HG03135 (cell line): ENCODE results near the gene PCDHGA6.
"Not testable (repeated sequence)": the region's sequence is repeated elsewhere in the genome, so short reads cannot be mapped to it uniquely, and the experiment has no call there.

Source experiments
- ATAC-seq: cut with Tn5 transposase; IDR thresholded peaks from one replicate; pipeline ENCODE4 v1.9.1; 2021; ENCODE audit warnings: mild to moderate bottlenecking, moderate library complexity; ENCODE audit not compliant: unreplicated experiment

Gene PCDHGA6

DNA sequence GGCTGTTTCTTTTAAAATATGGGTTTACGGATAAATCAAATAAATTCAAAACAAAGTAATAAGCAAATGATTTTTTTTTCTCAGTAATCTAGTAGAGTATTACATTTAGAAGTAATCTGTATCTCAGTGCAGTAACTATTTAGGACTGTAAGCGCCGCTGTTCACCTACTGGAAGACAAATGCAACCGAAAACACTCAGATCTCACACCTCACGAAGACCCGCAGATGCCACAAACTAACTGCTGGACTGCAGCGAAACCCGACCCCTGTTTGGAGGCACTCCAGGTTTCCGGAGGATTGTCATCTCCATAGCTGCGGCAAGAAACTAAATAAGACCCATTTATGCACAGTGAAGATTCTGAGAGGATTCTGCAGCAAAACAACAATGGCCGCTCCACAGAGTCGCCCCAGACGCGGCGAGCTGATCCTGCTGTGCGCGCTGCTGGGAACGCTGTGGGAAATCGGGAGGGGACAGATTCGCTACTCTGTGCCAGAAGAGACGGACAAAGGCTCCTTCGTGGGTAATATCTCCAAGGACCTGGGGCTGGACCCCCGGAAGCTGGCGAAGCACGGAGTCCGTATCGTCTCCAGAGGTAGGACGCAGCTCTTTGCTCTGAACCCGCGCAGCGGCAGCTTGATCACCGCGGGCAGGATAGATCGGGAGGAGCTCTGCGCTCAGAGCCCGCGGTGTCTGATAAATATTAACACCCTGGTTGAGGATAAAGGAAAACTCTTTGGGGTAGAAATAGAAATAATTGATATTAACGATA lies 18.9 kb downstream of the PCDHGA6 start, which contains the start of gene PCDHGA8:
Gene PCDHGA8 (plus strand): TSS at position 205 of the 770 bp plus-strand sequence. CDS start 181 bp downstream, at position 386.
- no peak for ATAC-seq

DNA sequence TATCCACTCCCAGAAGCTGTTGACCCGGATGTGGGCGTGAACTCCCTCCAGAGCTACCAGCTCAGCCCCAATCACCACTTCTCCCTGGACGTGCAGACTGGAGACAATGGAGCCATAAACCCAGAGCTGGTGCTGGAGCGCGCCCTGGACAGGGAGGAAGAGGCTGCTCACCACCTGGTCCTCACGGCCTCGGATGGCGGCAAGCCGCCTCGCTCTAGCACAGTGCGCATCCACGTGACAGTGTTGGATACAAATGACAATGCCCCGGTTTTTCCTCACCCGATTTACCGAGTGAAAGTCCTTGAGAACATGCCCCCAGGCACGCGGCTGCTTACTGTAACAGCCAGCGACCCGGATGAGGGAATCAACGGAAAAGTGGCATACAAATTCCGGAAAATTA lies 19.6 kb downstream of the PCDHGA6 start:
- ATAC-seq = no peak

DNA sequence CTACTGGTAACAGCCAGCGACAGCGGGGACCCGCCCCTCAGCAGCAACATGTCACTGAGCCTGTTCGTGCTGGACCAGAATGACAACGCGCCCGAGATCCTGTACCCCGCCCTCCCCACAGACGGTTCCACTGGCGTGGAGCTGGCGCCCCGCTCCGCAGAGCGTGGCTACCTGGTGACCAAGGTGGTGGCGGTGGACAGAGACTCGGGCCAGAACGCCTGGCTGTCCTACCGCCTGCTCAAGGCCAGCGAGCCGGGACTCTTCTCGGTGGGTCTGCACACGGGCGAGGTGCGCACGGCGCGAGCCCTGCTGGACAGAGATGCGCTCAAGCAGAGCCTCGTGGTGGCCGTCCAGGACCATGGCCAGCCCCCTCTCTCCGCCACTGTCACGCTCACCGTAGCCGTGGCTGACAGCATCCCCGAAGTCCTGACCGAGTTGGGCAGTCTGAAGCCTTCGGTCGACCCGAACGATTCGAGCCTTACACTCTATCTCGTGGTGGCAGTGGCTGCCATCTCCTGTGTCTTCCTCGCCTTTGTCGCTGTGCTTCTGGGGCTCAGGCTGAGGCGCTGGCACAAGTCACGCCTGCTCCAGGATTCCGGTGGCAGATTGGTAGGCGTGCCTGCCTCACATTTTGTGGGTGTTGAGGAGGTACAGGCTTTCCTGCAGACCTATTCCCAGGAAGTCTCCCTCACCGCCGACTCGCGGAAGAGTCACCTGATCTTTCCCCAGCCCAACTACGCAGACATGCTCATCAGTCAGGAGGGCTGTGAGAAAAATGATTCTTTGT lies 20.9 kb downstream of the PCDHGA6 start:
- ATAC-seq = not testable (repeated sequence)

DNA sequence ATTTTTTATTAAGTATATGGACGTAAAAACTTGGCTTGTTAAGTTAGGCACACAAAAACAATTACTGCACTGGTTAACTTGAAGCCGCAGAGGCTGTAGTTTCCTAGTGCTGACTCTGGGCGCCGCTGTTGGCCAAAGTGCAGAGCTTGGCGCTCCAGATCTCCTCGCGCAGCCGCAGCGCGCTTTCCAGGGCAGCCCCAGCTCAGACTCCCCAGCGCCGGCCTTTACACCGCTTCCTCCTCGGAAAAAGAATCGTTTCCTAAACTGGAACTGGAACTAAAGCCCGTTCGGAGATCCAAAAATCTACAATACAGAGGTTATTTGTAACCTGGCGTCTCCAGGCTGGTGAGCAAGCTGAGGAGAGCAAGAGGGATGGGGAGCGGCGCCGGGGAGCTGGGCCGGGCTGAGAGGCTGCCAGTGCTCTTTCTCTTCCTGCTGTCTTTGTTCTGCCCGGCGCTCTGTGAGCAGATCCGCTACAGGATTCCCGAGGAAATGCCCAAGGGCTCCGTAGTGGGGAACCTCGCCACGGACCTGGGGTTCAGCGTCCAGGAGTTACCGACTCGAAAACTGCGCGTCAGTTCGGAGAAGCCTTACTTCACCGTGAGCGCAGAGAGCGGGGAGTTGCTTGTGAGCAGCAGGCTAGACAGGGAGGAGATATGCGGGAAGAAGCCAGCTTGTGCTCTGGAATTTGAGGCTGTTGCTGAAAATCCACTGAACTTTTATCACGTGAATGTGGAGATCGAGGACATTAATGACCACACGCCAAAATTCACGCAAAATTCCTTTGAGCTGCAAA lies 24.3 kb downstream of the PCDHGA6 start, which contains the start of gene PCDHGB5:
Gene PCDHGB5 (plus strand): TSS at position 192 of the 796 bp plus-strand sequence. CDS start 181 bp downstream, at position 373.
- peak; percentile 75 for ATAC-seq

DNA sequence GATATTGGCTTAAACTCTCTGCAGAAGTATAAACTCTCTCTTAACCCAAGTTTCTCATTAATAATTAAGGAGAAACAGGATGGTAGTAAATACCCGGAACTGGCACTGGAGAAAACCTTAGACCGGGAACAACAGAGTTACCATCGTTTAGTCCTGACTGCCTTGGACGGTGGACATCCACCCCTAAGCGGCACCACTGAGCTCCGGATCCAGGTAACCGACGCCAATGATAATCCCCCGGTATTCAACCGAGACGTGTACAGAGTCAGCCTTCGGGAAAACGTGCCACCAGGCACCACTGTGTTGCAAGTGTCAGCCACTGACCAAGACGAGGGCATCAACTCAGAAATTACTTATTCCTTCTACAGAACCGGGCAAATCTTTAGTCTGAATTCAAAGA lies 24.9 kb downstream of the PCDHGA6 start:
- ATAC-seq = no peak

DNA sequence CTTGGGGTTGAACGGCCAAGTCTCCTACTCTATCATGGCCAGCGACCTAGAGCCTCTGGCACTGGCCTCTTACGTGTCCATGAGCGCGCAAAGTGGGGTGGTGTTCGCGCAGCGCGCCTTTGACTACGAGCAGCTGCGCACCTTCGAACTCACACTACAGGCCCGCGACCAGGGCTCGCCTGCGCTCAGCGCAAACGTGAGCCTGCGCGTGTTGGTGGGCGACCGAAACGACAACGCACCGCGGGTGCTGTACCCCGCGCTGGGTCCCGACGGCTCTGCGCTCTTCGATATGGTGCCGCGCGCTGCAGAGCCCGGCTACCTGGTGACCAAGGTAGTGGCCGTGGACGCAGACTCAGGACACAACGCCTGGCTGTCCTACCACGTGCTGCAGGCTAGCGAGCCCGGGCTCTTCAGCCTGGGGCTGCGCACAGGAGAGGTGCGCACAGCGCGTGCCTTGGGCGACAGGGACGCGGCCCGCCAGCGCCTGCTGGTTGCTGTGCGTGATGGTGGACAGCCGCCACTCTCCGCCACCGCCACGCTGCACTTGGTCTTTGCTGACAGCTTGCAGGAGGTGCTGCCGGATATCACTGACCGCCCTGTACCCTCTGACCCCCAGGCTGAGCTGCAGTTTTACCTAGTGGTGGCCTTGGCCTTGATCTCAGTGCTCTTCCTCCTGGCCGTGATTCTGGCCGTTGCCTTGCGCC lies 26.0 kb downstream of the PCDHGA6 start:
- no peak for ATAC-seq

DNA sequence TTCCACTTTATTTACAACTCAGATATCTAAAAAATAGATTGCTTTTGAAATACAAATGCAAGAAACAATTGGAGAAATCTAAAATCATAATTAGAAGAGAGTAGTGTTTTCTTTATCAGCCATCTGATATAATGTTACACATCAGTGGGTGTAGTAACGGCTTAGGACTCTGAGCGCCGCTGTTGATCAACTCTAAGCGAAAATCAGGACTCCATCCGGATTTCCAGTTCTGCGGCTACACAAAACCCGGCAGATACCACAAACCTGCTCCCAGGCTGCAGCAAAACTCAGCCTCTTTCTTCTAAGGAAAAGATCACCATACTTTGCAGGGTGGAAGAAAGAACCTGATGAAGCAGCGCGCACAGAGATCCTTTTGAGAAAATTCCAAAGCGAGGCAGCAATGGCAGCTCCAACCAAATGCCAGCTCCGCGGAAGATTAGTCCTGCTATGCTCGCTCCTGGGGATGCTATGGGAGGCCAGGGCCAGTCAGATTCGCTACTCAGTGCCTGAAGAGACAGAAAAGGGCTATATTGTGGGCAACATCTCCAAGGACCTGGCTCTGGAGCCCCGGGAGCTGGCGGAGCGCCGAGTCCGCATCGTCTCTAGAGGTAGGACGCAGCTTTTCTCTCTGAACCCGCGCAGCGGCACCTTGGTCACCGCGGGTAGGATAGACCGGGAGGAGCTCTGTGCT lies 29.0 kb downstream of the PCDHGA6 start, which contains the start of gene PCDHGA9:
Gene PCDHGA9 (plus strand): TSS at position 226 of the 691 bp plus-strand sequence. CDS start 175 bp downstream, at position 401.
- no peak for ATAC-seq

DNA sequence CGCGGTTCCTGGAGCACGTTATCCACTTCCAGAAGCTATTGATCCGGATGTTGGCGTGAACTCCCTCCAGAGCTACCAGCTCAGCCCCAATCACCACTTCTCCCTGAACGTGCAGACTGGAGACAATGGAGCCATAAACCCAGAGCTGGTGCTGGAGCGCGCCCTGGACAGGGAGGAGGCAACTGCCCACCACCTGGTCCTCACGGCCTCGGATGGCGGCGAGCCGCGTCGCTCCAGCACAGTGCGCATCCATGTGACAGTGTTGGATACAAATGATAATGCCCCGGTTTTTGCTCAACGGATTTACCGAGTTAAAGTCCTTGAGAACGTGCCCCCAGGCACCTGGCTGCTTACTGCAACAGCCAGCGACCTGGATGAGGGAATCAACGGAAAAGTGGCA lies 29.7 kb downstream of the PCDHGA6 start:
- no peak for ATAC-seq

DNA sequence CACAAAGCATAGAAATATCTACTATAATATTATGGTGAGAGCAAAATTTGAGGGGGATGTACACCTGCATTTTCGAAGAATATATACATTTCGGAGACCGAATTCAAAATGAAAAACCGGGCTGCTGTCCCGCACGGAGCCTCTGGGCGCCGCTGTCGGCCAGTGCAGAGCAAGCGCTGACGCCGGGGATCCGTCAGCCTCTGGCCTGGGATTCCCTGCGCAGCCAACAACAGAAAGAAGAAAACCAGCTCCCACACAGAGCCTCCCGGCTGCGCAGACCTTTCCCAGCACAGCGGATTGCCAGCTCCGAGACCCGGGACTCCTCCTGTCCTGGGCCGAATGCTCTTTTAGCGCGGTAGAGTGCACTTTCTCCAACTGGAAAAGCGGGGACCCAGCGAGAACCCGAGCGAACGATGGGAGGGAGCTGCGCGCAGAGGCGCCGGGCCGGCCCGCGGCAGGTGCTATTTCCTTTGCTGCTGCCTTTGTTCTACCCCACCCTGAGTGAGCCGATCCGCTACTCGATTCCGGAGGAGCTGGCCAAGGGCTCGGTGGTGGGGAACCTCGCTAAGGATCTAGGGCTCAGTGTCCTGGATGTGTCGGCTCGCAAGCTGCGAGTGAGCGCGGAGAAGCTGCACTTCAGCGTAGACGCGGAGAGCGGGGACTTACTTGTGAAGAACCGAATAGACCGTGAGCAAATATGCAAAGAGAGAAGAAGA lies 34.3 kb downstream of the PCDHGA6 start, which contains the start of gene PCDHGB6:
Gene PCDHGB6 (plus strand): TSS at position 232 of the 716 bp plus-strand sequence. CDS start 182 bp downstream, at position 414.
- ATAC-seq = peak; percentile 81

DNA sequence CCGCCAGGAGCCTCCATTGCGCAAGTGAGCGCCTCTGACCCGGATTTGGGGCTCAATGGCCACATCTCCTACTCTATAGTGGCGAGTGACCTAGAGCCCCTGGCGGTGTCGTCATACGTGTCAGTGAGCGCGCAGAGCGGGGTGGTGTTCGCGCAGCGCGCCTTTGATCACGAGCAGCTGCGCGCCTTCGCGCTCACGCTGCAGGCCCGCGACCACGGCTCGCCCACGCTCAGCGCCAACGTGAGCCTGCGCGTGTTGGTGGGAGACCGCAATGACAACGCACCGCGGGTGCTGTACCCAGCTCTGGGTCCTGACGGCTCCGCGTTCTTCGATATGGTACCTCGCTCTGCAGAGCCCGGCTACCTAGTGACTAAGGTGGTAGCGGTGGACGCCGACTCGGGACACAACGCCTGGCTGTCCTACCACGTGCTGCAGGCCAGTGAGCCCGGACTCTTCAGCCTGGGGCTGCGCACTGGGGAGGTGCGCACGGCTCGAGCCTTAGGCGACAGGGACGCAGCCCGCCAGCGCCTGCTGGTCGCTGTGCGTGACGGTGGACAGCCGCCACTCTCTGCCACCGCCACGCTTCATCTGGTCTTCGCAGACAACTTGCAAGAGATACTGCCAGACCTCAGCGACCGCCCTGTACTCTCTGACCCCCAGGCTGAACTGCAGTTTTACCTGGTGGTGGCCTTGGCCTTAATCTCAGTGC lies 36.1 kb downstream of the PCDHGA6 start:
- ATAC-seq = no peak

DNA sequence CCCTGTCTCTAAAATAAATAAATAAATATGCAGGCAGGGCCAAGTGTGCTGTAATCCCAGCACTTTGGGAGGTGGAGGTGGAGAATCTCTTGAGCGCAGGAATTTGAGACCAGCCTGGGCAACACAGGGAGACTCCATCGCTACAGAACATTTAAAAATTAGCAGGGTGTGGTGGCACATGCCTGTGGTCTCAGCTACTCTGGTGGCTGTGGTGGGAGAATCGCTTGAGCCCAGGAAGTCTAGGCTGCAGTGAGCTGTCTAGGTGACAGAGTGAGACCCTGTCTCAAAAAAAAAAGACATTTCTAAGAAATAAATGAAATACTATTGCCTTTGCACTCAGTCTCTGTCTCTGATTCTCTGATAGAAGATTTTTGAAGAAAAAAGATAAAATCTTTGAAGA lies 37.9 kb downstream of the PCDHGA6 start:
- ATAC-seq = no peak

DNA sequence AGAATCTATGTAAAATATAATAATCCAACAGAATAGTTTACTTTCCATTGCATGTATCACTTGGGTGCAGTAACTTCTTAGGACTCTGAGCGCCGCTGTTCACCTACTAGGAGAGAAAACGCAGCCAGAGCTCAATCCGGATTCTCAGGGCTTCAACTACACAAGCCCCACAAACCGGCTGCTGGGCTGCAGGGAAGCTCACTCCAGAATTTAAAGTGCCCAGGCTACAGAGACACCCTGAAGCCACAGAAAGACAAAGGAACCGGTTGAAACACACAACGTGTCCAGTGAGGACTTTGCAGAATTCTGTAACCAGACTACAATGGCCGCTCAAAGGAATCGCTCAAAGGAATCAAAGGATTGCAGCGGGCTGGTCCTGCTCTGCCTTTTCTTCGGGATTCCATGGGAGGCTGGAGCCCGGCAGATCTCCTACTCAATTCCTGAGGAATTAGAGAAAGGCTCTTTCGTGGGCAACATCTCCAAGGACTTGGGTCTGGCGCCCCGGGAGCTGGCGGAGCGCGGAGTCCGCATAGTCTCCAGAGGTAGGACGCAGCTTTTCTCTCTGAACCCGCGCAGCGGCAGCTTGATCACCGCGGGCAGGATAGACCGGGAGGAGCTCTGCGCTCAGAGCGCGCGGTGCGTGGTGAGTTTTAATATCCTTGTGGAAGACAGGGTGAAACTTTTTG lies 39.3 kb downstream of the PCDHGA6 start, which contains the start of gene PCDHGA10:
Gene PCDHGA10 (plus strand): TSS at position 134 of the 686 bp plus-strand sequence. CDS start 189 bp downstream, at position 323.
- ATAC-seq = peak; percentile 63

DNA sequence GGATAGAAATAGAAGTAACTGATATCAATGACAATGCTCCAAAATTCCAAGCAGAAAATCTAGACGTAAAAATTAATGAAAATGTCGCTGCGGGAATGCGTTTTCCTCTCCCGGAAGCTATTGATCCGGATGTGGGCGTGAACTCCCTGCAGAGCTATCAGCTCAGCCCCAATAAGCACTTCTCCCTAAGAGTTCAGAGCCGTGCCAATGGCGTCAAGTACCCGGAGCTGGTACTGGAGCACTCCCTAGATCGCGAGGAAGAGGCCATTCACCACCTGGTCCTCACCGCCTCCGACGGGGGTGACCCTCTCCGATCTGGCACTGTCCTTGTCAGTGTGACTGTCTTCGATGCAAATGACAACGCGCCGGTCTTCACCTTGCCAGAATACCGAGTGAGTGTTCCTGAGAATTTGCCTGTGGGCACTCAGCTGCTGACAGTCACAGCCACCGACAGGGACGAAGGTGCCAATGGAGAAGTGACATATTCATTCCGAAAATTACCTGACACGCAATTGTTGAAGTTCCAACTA lies 39.9 kb downstream of the PCDHGA6 start:
- no peak for ATAC-seq

DNA sequence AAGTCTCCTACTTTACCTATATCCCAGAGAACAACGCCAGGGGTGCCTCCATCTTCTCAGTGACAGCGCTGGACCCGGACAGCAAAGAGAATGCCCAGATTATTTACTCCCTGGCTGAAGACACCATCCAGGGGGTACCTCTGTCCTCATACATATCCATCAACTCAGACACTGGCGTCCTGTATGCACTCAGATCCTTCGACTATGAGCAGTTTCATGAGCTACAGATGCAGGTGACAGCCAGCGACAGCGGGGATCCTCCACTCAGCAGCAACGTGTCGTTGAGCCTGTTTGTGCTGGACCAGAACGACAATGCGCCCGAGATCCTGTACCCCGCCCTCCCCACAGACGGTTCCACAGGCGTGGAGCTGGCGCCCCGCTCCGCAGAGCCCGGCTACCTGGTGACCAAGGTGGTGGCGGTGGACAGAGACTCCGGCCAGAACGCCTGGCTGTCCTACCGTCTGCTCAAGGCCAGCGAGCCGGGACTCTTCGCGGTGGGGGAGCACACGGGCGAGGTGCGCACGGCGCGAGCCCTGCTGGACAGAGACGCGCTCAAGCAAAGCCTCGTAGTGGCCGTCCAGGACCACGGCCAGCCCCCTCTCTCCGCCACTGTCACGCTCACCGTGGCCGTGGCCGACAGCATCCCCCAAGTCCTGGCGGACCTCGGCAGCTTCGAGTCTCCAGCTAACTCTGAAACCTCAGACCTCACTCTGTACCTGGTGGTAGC lies 41.0 kb downstream of the PCDHGA6 start:
- ATAC-seq = not testable (repeated sequence)

DNA sequence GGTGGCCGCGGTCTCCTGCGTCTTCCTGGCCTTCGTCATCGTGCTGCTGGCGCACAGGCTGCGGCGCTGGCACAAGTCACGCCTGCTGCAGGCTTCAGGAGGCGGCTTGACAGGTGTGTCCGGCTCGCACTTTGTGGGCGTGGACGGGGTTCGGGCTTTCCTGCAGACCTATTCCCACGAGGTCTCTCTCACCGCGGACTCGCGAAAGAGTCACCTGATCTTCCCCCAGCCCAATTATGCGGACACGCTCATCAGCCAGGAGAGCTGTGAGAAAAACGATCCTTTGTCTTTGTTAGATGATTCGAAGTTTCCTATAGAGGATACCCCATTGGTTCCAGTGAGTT lies 41.6 kb downstream of the PCDHGA6 start:
- not testable (repeated sequence) for ATAC-seq

DNA sequence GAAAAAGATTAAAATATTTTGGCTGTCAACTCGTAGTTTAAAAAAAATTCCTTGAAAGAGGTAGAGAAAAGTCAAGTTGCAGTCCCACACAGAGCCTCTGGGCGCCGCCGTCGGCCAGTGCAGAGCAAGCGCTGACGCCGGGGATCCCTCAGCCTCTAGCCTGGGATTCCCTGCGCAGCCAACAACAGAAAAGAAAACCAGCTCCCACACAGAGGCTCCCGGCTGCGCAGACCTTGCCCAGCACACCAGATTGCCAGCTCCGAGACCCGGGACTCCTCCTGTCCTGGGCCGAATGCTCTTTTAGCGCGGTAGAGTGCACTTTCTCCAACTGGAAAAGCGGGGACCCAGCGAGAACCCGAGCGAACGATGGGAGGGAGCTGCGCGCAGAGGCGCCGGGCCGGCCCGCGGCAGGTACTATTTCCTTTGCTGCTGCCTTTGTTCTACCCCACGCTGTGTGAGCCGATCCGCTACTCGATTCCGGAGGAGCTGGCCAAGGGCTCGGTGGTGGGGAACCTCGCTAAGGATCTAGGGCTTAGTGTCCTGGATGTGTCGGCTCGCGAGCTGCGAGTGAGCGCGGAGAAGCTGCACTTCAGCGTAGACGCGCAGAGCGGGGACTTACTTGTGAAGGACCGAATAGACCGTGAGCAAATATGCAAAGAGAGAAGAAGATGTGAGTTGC lies 43.9 kb downstream of the PCDHGA6 start, which contains the start of gene PCDHGB7:
Gene PCDHGB7 (plus strand): TSS at position 184 of the 679 bp plus-strand sequence. CDS start 183 bp downstream, at position 367.
- peak; percentile 81 for ATAC-seq
